T-cell (primary cell): ENCODE results near the gene ZNF776. TPM values are rescaled to one million over a fixed set of nuclear protein-coding genes. Genes with fewer than 3 reads are reported as not detected.

Experiments used
- ATAC-seq, 4 experiments: fragments of 200-7000 bp in 3 of 4; fragments of 150-1000 bp in 1 of 4; cut with Tn5 transposase; replicated peaks in 1 of 4; 1 replicate in 3 of 4; 2 replicates in 1 of 4; pipeline ENCODE4 v1.10.0; 2021; ENCODE audit warnings: moderate library complexity in 3 of 4, mild to moderate bottlenecking in 2 of 4, moderate number of reproducible peaks in 1 of 4
- CTCF ChIA-PET, 2 donors: fragments of 300-600 bp; sonication (Branson Sonifier 250); formaldehyde crosslinking; loops; one replicate each; lab custom pipeline; 2022; ENCODE audit warnings: antibody characterized with exemption in 2 of 2; lab: Charles Lee
- POLR2A ChIA-PET, 2 donors: fragments of 300-600 bp; sonication (Branson Sonifier 250); formaldehyde crosslinking; loops; one replicate each; lab custom pipeline; 2022; ENCODE audit warnings: antibody characterized with exemption in 2 of 2; lab: Charles Lee
- DNase-seq, 35 experiments: peaks; one replicate each; pipeline versions ENCODE4 v3.0.0 to v3.0.0-alpha.2; 2013 to 2023
- H3K27ac ChIP-seq: one replicate; pipeline ENCODE4 v1.5.1; 2013; ENCODE audit warnings: low read length
- H3K27me3 ChIP-seq, 2 experiments: replicated peaks in 1 of 2; 1 replicate in 1 of 2; 2 replicates in 1 of 2; pipeline versions ENCODE4 v1.6.1 to v1.7.0; 2013; ENCODE audit warnings: low read length in 1 of 2, mixed read lengths in 1 of 2; ENCODE audit not compliant: control insufficient read depth in 2 of 2, insufficient read depth in 2 of 2; ENCODE audit errors: extremely low read depth in 1 of 2
- H3K36me3 ChIP-seq, 2 donors: 1 replicate in 1 of 2; 2 replicates in 1 of 2; pipeline versions ENCODE4 v1.6.1 to v1.7.0; 2013; ENCODE audit warnings: low read length in 1 of 2; ENCODE audit not compliant: control insufficient read depth in 2 of 2, insufficient read depth in 1 of 2; ENCODE audit errors: extremely low read depth in 1 of 2
- H3K4me1 ChIP-seq, 2 experiments: 1 replicate in 1 of 2; 2 replicates in 1 of 2; pipeline versions ENCODE4 v1.6.1 to v1.7.0; 2013; ENCODE audit warnings: low read length in 2 of 2, mixed read lengths in 1 of 2; ENCODE audit not compliant: insufficient read depth in 2 of 2, control insufficient read depth in 1 of 2; ENCODE audit errors: extremely low read depth in 1 of 2
- H3K4me3 ChIP-seq, 2 donors: 1 replicate in 1 of 2; 2 replicates in 1 of 2; pipeline versions ENCODE4 v1.5.1 to v1.7.0; 2013; ENCODE audit warnings: mild to moderate bottlenecking in 2 of 2, low read length in 1 of 2, moderate library complexity in 1 of 2; ENCODE audit not compliant: control insufficient read depth in 1 of 2; ENCODE audit errors: extremely low read depth in 1 of 2
- H3K9me3 ChIP-seq: 2 replicates; pipeline ENCODE4 v1.7.0; 2013
- H3K27ac Mint-ChIP-seq, 2 donors: one replicate each; pipeline ENCODE4 v1.8.0; 2020 to 2021; ENCODE audit warnings: mild to moderate bottlenecking in 2 of 2, mixed read lengths in 2 of 2
- H3K27me3 Mint-ChIP-seq, 2 donors: one replicate each; pipeline ENCODE4 v1.8.0; 2021 to 2022; ENCODE audit warnings: mixed read lengths in 2 of 2
- H3K36me3 Mint-ChIP-seq: one replicate; pipeline ENCODE4 v1.8.0; 2021; ENCODE audit warnings: mixed read lengths
- H3K4me1 Mint-ChIP-seq, 3 donors: one replicate each; pipeline ENCODE4 v1.8.0; 2020 to 2022; ENCODE audit warnings: mixed read lengths in 3 of 3, mild to moderate bottlenecking in 1 of 3
- H3K4me3 Mint-ChIP-seq, 3 donors: one replicate each; pipeline ENCODE4 v1.8.0; 2020 to 2022; ENCODE audit warnings: mild to moderate bottlenecking in 3 of 3, mixed read lengths in 3 of 3, moderate library complexity in 3 of 3
- H3K9me3 Mint-ChIP-seq, 3 donors: one replicate each; pipeline ENCODE4 v1.8.0; 2020 to 2022; ENCODE audit warnings: mixed read lengths in 3 of 3
- WGBS: methylation state at CpG from one replicate; pipeline ENCODE4 v1.1.5; 2013; ENCODE audit warnings: missing lambda C conversion rate; ENCODE audit not compliant: insufficient coverage; 5-methylcytosine and 5-hydroxymethylcytosine counted together
- total RNA-seq, 35 experiments: library from RNA in 6 of 35; stranded (reverse) in 6 of 35; fragments of 120-200 nt in 1 of 35; gene quantifications; one replicate each; pipeline versions ENCODE4 v1.2.1 to v1.2.4 and lab custom pipeline; 2013 to 2026

Gene ZNF776
- 10 to 100 TPM; 14.3 to 36.5 (median 26.9) TPM for total RNA-seq
- 27.1 TPM for total RNA-seq (2013)
- 18.7 to 87.2 (median 44.9) reads per million in 29 experiments for total RNA-seq (lab: John Stamatoyannopoulos, UW)

GRCh38 chr19:57746580-57747471 is at the start of gene ZNF776:
TSS of gene ZNF776 (plus strand) at chr19:57746815. CDS start at chr19:57747059, 244 bp downstream.
- ChIA-PET POLR2A (interaction anchor here (0.5 to 1.5 kb wide), 7 partner anchors 19 to 170 kb away, joined by 3 to 12 read pairs (median 3); partner anchors contain the start of genes ZNF417 (in 1 of the 2) and ZNF671 (in 1 of the 2)), CTCF (interaction anchor here in 1 of 2 donors (0.7 to 0.9 kb wide), 2 partner anchors 68 to 72 kb away, joined by 3 read pairs; partner anchors contain the start of gene ZNF552)

GRCh38 chr19:57701625-57702024 is 45.0 kb upstream of the ZNF776 start:
- peaks cover 5% of the 10 kb centered on the region for H3K9me3 ChIP-seq
- no peak for ATAC-seq
- POLR2A ChIA-PET, result no interaction called here

More at GRCh38 chr19:57746580-57747471, at the start of gene ZNF776:
- Mint-ChIP-seq H3K4me3 (peak within 1 kb of the TSS; percentile 89 to 100 (median 91)), H3K36me3 (peaks cover 45% of the 10 kb centered on the region), H3K27ac (peak within 1 kb of the TSS; percentile 85 to 92), H3K4me1 (peaks cover 28 to 42% (median 29%) of the 10 kb centered on the region in 3 donors), H3K9me3 (peaks cover 19 to 39% (median 32%) of the 10 kb centered on the region in 3 donors), H3K27me3 (no peaks in the 10 kb centered on the region)
- 2% methylated on average over 50 of the region's 51 CpGs for WGBS
- Histone ChIP-seq H3K4me1 (peaks cover 9 to 15% of the 10 kb centered on the region in 2 experiments), H3K27ac (peak within 1 kb of the TSS; percentile 80), H3K36me3 (peaks cover 10 to 32% of the 10 kb centered on the region in 2 donors), H3K4me3 (peak within 1 kb of the TSS; percentile 86 to 90), H3K9me3 (peaks cover 12% of the 10 kb centered on the region), H3K27me3 (no peaks in the 10 kb centered on the region)
- ATAC-seq, result peak; percentile 98 to 99 (median 99)
- peak; percentile 60 to 92 (median 81) for DNase-seq

GRCh38 chr19:57706346-57706745 is 40.3 kb upstream of the ZNF776 start:
- peaks cover 0 to 11% of the 10 kb centered on the region in 2 donors for H3K27me3 Mint-ChIP-seq
- H3K27ac Mint-ChIP-seq, result no peak overlapping the region
- Histone ChIP-seq H3K4me1 (peaks cover 11 to 12% of the 10 kb centered on the region in 2 experiments), H3K9me3 (peaks cover 5% of the 10 kb centered on the region), H3K27me3 (peaks cover 0 to 13% of the 10 kb centered on the region in 2 experiments), H3K27ac (no peak overlapping the region), H3K36me3 (peaks cover 10 to 31% of the 10 kb centered on the region in 2 donors), H3K4me3 (peak overlapping the region in 1 of 2 donors; percentile 10)
- POLR2A ChIA-PET, result no interaction called here
- ATAC-seq (no peak), DNase-seq (no peak)
- H3K9me3 Mint-ChIP-seq, result peaks cover 30 to 61% (median 56%) of the 10 kb centered on the region in 3 donors
- H3K4me3 Mint-ChIP-seq, result no peak overlapping the region
- WGBS, result 100% methylated on average over 1 of the region's 1 CpG
- CTCF ChIA-PET, result interaction anchor here in 1 of 2 donors (0.6 kb wide), 1 partner anchor 506 kb away, joined by 5 read pairs; no protein-coding TSS in a partner anchor
- H3K36me3 Mint-ChIP-seq, result peaks cover 69% of the 10 kb centered on the region
- peaks cover 12 to 35% (median 31%) of the 10 kb centered on the region in 3 donors for H3K4me1 Mint-ChIP-seq

More at GRCh38 chr19:57701625-57702024, 45.0 kb upstream of the ZNF776 start:
- Mint-ChIP-seq H3K36me3 (peaks cover 82% of the 10 kb centered on the region), H3K4me3 (no peak overlapping the region), H3K27me3 (no peaks in the 10 kb centered on the region), H3K27ac (no peak overlapping the region), H3K9me3 (peaks cover 32 to 69% (median 68%) of the 10 kb centered on the region in 3 donors), H3K4me1 (peaks cover 0 to 14% (median 8%) of the 10 kb centered on the region in 3 donors)
- CTCF ChIA-PET, result interaction anchor here in 1 of 2 donors (0.6 kb wide), 1 partner anchor 21 kb away, joined by 5 read pairs; no protein-coding TSS in a partner anchor
- H3K27ac ChIP-seq, result no peak overlapping the region
- peaks cover 10 to 40% of the 10 kb centered on the region in 2 donors for H3K36me3 ChIP-seq
- no peak for DNase-seq
- no peaks in the 10 kb centered on the region for H3K4me1 ChIP-seq
- WGBS, result no CpG with 5 or more reads among the region's 6 CpGs
- no peak overlapping the region for H3K4me3 ChIP-seq
- no peaks in the 10 kb centered on the region for H3K27me3 ChIP-seq

- H3K4me1 Mint-ChIP-seq, result peaks cover 12 to 33% (median 31%) of the 10 kb centered on the region in 3 donors
- H3K27ac ChIP-seq, result peak within 1 kb of the TSS; percentile 80
- peak; percentile 86 to 95 (median 88) for ATAC-seq
- H3K4me3 ChIP-seq, result peak within 1 kb of the TSS; percentile 55 to 71
- H3K4me1 ChIP-seq, result peaks cover 11 to 12% of the 10 kb centered on the region in 2 experiments
- peak within 1 kb of the TSS; percentile 76 to 94 (median 88) for H3K4me3 Mint-ChIP-seq
- H3K9me3 ChIP-seq, result no peaks in the 10 kb centered on the region
- CTCF ChIA-PET, result interaction anchor here (0.6 to 0.7 kb wide), 3 partner anchors 27 to 206 kb away, joined by 3 read pairs; no protein-coding TSS in a partner anchor
- peaks cover 0 to 11% of the 10 kb centered on the region in 2 donors for H3K27me3 Mint-ChIP-seq
- DNase-seq, result peak in 34 of 35 experiments; percentile 11 to 78 (median 48)
- WGBS, result 6% methylated on average over 53 of the region's 53 CpGs
- H3K36me3 Mint-ChIP-seq, result peaks cover 61% of the 10 kb centered on the region
- H3K27ac Mint-ChIP-seq, result peak within 1 kb of the TSS; percentile 42 to 82
- POLR2A ChIA-PET, result interaction anchor here (0.6 to 1.4 kb wide), 3 partner anchors 18 to 756 kb away, joined by 3 to 13 read pairs (median 5); partner anchors contain the start of gene ZNF671 (in 1 of the 2)
- H3K27me3 ChIP-seq, result peaks cover 0 to 13% of the 10 kb centered on the region in 2 experiments
- H3K36me3 ChIP-seq, result peaks cover 0 to 13% of the 10 kb centered on the region in 2 donors
- peaks cover 14 to 56% (median 53%) of the 10 kb centered on the region in 3 donors for H3K9me3 Mint-ChIP-seq
Observed at GRCh38 chr19:57708641-57709361, 37.8 kb upstream of the ZNF776 start, which contains the start of gene ZNF154. TSS of gene ZNF154 (minus strand) at chr19:57709204. CDS start at chr19:57708971, 233 bp downstream.

GRCh38 chr19:57709616-57710015 is 37.0 kb upstream of the ZNF776 start:
- Mint-ChIP-seq H3K36me3 (peaks cover 61% of the 10 kb centered on the region), H3K27ac (no peak overlapping the region), H3K9me3 (peaks cover 10 to 56% (median 49%) of the 10 kb centered on the region in 3 donors), H3K4me3 (peak overlapping the region in 2 of 3 donors; percentile 88 to 94), H3K27me3 (peaks cover 0 to 11% of the 10 kb centered on the region in 2 donors), H3K4me1 (peaks cover 12 to 29% (median 28%) of the 10 kb centered on the region in 3 donors)
- Histone ChIP-seq H3K4me1 (peaks cover 11 to 12% of the 10 kb centered on the region in 2 experiments), H3K27ac (no peak overlapping the region), H3K4me3 (no peak overlapping the region), H3K9me3 (no peaks in the 10 kb centered on the region), H3K27me3 (peaks cover 0 to 13% of the 10 kb centered on the region in 2 experiments), H3K36me3 (peaks cover 0 to 10% of the 10 kb centered on the region in 2 donors)
- DNase-seq (no peak), ATAC-seq (no peak)
- ChIA-PET POLR2A (interaction anchor here (0.6 to 1.4 kb wide), 3 partner anchors 17 to 756 kb away, joined by 3 to 13 read pairs (median 5); partner anchors contain the start of gene ZNF671 (in 1 of the 2)), CTCF (interaction anchor here (0.5 to 0.7 kb wide), 3 partner anchors 27 to 206 kb away, joined by 3 to 11 read pairs (median 3); no protein-coding TSS in a partner anchor)
- 87% methylated on average over 8 of the region's 15 CpGs for WGBS
